GM12878 (cell line): ENCODE data around the gene PSMG3. TPM values are rescaled to one million over a fixed set of nuclear protein-coding genes. Genes with fewer than 3 reads are reported as not detected.
A peak's percentile ranks its signal among the peaks of the same experiment; 100 is the strongest.

Experiments used
- ATAC-seq: fragments of 200-7000 bp; cut with Tn5 transposase; 3 replicates; pipeline ENCODE4 v1.9.1; 2020; ENCODE audit warnings: mild to moderate bottlenecking, moderate library complexity
- BruUV-seq: library from RNA; stranded (reverse); fragments of 400-500 nt; replicated peaks from 2 replicates; lab custom pipeline; 2021; lab: Mats Ljungman, UMichigan
- CTCF ChIA-PET: fragments of 300-600 bp; sonication (Branson Sonifier 250); formaldehyde crosslinking; extraction: SDS; loops from one replicate; lab custom pipeline; 2021; ENCODE audit warnings: inconsistent platforms; lab: Yijun Ruan, JAX
- POLR2A ChIA-PET: fragments of 350-600 bp; formaldehyde crosslinking; extraction: SDS; loops from one replicate; lab custom pipeline; 2021; ENCODE audit warnings: inconsistent platforms; lab: Charles Lee
- RAD21 ChIA-PET: fragments of 300-600 bp; sonication (Branson Sonifier 250); formaldehyde crosslinking; loops from one replicate; lab custom pipeline; 2023; ENCODE audit warnings: antibody characterized with exemption; ENCODE audit not compliant: unreplicated experiment; lab: Charles Lee
- SMC1A ChIA-PET: fragments of 300-600 bp; sonication (Branson Sonifier 250); formaldehyde crosslinking; loops from one replicate; lab custom pipeline; 2023; ENCODE audit not compliant: unreplicated experiment, uncharacterized antibody; lab: Charles Lee
- DNase-seq: peaks from one replicate; pipeline ENCODE4 v3.0.0-alpha.2; 2011; ENCODE audit warnings: low read depth, low spot score
- FAIRE-seq: peaks from 3 replicates; lab custom pipeline; 2011; peaks lifted over from hg19 to GRCh38; lab: Jason Lieb, UNC
- H2AFZ ChIP-seq: 2 replicates; pipeline ENCODE4 v1.6.0; 2011; ENCODE audit warnings: low read depth, low read length, control low read depth; ENCODE audit not compliant: control insufficient read depth
- H3K27ac ChIP-seq: 2 replicates; pipeline ENCODE4 v1.5.1; 2011; ENCODE audit warnings: control low read depth; ENCODE audit not compliant: control insufficient read depth, insufficient read depth
- H3K27me3 ChIP-seq, 2 experiments: replicated peaks in 1 of 2; 2 replicates each; pipeline versions ENCODE4 v1.6.0 to v1.6.1; 2011; ENCODE audit warnings: low read length in 1 of 2; ENCODE audit not compliant: control insufficient read depth in 2 of 2, insufficient read depth in 2 of 2
- H3K36me3 ChIP-seq, 2 experiments: 2 replicates each; pipeline ENCODE4 v1.5.1; 2011; ENCODE audit warnings: low read length in 1 of 2; ENCODE audit not compliant: control insufficient read depth in 2 of 2, insufficient read depth in 2 of 2
- H3K4me1 ChIP-seq: 2 replicates; pipeline ENCODE4 v1.6.1; 2011; ENCODE audit warnings: mild to moderate bottlenecking, low read length, moderate library complexity, mixed read lengths; ENCODE audit not compliant: control insufficient read depth, insufficient read depth
- H3K4me2 ChIP-seq: 2 replicates; pipeline ENCODE4 v1.6.0; 2011; ENCODE audit warnings: control low read depth; ENCODE audit not compliant: control insufficient read depth, insufficient read depth
- H3K4me3 ChIP-seq: fragments of 200-600 bp; sonication (generic); 2 replicates; pipeline ENCODE4 v1.5.1; 2016
- H3K79me2 ChIP-seq: 2 replicates; pipeline ENCODE4 v1.6.0; 2011; ENCODE audit warnings: low read length; ENCODE audit not compliant: control insufficient read depth, insufficient read depth
- H3K9ac ChIP-seq: 2 replicates; pipeline ENCODE4 v1.8.0; 2011; ENCODE audit warnings: low read length, control low read depth, mixed read lengths; ENCODE audit not compliant: control insufficient read depth, insufficient read depth
- H3K9me3 ChIP-seq: replicated peaks from 3 replicates; pipeline ENCODE4 v1.5.1; 2011; ENCODE audit warnings: mild to moderate bottlenecking, low read length; ENCODE audit not compliant: control insufficient read depth, insufficient read depth
- H4K20me1 ChIP-seq: 2 replicates; pipeline ENCODE4 v1.6.0; 2011; ENCODE audit not compliant: control insufficient read depth, insufficient read depth
- BACH1 ChIP-seq: fragments of 450-650 bp; IDR thresholded peaks from 2 replicates; pipeline ENCODE4 v1.6.1; 2017; ENCODE audit warnings: mild to moderate bottlenecking, borderline replicate concordance
- DPF2 ChIP-seq: fragments of 450-650 bp; IDR thresholded peaks from 2 replicates; pipeline ENCODE4 v1.6.1; 2017; ENCODE audit warnings: mild to moderate bottlenecking
- HDGF ChIP-seq: fragments of 450-650 bp; IDR thresholded peaks from 2 replicates; pipeline ENCODE4 v1.6.1; 2016; ENCODE audit warnings: antibody characterized with exemption
- IRF4 ChIP-seq: IDR thresholded peaks from 2 replicates; pipeline ENCODE4 v1.6.1; 2011; ENCODE audit warnings: low read depth, low read length
- TCF12 ChIP-seq: IDR thresholded peaks from 2 replicates; pipeline ENCODE4 v1.6.1; 2011; ENCODE audit warnings: low read depth, mild to moderate bottlenecking, low read length
- TCF7 ChIP-seq: IDR thresholded peaks from 2 replicates; pipeline ENCODE4 v1.6.1; 2014; ENCODE audit warnings: antibody characterized with exemption, borderline replicate concordance
- ZNF622 ChIP-seq: fragments of 450-650 bp; IDR thresholded peaks from 2 replicates; pipeline ENCODE4 v1.6.1; 2017; ENCODE audit warnings: mild to moderate bottlenecking, inconsistent platforms
- ZSCAN29 ChIP-seq: fragments of 450-650 bp; IDR thresholded peaks from 2 replicates; pipeline ENCODE4 v1.6.1; 2017; ENCODE audit warnings: mild to moderate bottlenecking, moderate library complexity
- WGBS: methylation state at CpG from one replicate; pipeline ENCODE4 v1.1.6; 2016; ENCODE audit warnings: low lambda C conversion rate; ENCODE audit not compliant: insufficient replicate concordance, insufficient coverage; ENCODE audit errors: missing lambda C conversion rate; 5-methylcytosine and 5-hydroxymethylcytosine counted together
- in situ Hi-C: fragments of 300-500 bp; cut with MboI; formaldehyde crosslinking; loops from 9 replicates; pipeline ENCODE4 v1.14.3; 2018; ENCODE audit warnings: mixed read lengths
- intact Hi-C: fragments of 100-400 bp; cut with micrococcal nuclease; formaldehyde crosslinking; loops from one replicate; pipeline ENCODE4 v1.14.2; 2022; ENCODE audit not compliant: unreplicated experiment
- polyA plus RNA-seq, 11 experiments: library from polyadenylated mRNA; depleted of rRNA in 4 of 11; unstranded in 6 of 11; stranded (reverse) in 5 of 11; fragments of >200 nt; fragmentation: Nextera tagmentation in 4 of 11; fragmentation: Illumina TruSeq in 1 of 11; extraction: Ambion mirVana in 4 of 11; extraction: Trizol in 1 of 11; gene quantifications; 1 replicate in 1 of 11; 2 replicates in 10 of 11; pipeline versions ENCODE4 v1.2.1 to v1.2.3, GENCODE V29; 2011 to 2016; ENCODE audit warnings: inconsistent platforms in 2 of 11, missing spikeins in 2 of 11, low read depth in 1 of 11
- total RNA-seq, 4 experiments: library from RNA; depleted of rRNA in 3 of 4; stranded (reverse); fragments of >200 nt in 3 of 4; fragmentation: Illumina TruSeq in 1 of 4; extraction: Trizol in 1 of 4; gene quantifications; 2 replicates each; pipeline versions ENCODE4 v1.2.1 to v1.2.3, GENCODE V29; 2013 to 2021

PSMG3 gene
- total and polyA plus RNA-seq, 10 of the 15 experiments (the other 5 are each of a cell fraction or from before 2014, with no cell fraction given): 23.9 to 115 (median 60.6) TPM

GRCh38 chr7:1533547-1534329, 36.1 kb downstream of the PSMG3 start:
- TF ChIP-seq IRF4: 0 out of 2 replicates have a peak, but pooled peaks have one; percentile 42
- peak; percentile 36; the same call in 1 of the 2 replicates for TF ChIP-seq HDGF
- TF ChIP-seq TCF7: no peak
- TF ChIP-seq DPF2: 0 out of 2 replicates have a peak, but pooled peaks have one; percentile 22
- TF ChIP-seq TCF12: peak; percentile 63; the same call in 1 of the 2 replicates
- TF ChIP-seq ZSCAN29: no peak
- no peak for TF ChIP-seq ZNF622
- TF ChIP-seq BACH1: peak; percentile 38; the same call in 1 of the 2 replicates
- ChIA-PET CTCF (interaction anchor here (0.7 to 3.0 kb wide), 2 partner anchors 28 to 93 kb away, joined by 5 to 9 read pairs; no protein-coding TSS in a partner anchor), POLR2A (no interaction called here), RAD21 (interaction anchor here (0.5 kb wide), 1 partner anchor 1104 kb away, joined by 3 read pairs; no protein-coding TSS in a partner anchor), SMC1A (no interaction called here)
- DNase-seq (no peak), FAIRE-seq (peak; percentile 54), ATAC-seq (peak; percentile 84)
- 11% methylated on average over 20 of the region's 24 CpGs for WGBS
- intact Hi-C loops (loop anchor here (2.0 kb wide), 1 partner anchor 29 kb away; the partner anchor contains the start of gene INTS1), in situ Hi-C loops (no loop called here)
- Histone ChIP-seq H3K9ac (no peak overlapping the region), H3K79me2 (peaks cover 43% of the 10 kb centered on the region), H4K20me1 (peaks cover 7% of the 10 kb centered on the region; the same call in 1 of the 2 replicates), H3K27me3 (no peaks in the 10 kb centered on the region), H3K9me3 (no peaks in the 10 kb centered on the region), H3K4me3 (peak overlapping the region; percentile 63), H3K4me1 (peaks cover 13% of the 10 kb centered on the region), H3K4me2 (peak overlapping the region; percentile 96), H3K36me3 (peaks cover 0 to 3% of the 10 kb centered on the region in 2 experiments; a peak in 2 of 4 replicates), H2AFZ (no peak overlapping the region), H3K27ac (no peak overlapping the region)
- no TSS peak for BruUV-seq
